GM18861 (cell line): ENCODE data around the gene FCMR.

ENCODE experiments used
- ATAC-seq: cut with Tn5 transposase; IDR thresholded peaks from one replicate; pipeline ENCODE4 v1.9.1; 2021; ENCODE audit not compliant: unreplicated experiment

The FCMR gene

DNA sequence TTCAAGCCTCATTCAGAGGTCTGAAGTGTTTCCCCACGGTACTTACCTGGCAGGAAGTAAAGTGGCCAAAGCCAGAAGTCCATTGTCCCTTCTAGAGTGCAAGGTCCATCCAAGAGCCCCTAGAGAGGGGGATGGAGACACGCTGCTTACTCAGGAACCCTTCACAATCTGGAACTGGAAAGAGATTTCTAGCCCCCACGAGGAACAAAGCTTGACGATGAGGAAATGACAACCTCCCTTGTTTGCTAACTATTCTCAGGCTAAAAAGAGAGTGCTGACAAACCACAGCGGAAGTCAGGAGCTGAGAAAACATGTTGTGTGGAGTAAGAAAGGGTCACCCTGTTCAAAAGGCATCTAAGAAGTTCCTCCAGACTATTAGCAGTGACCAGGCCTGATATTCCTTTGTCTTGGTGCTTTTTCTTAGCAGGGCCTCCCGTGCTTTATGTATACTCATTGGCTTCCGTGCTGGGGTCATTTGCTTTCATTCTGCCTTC lies at the start of gene FCMR:
Gene FCMR (minus strand): TSS at position 170 of the 494 bp plus-strand sequence. CDS start 87 bp downstream, at position 83.
- ATAC-seq: no peak

DNA sequence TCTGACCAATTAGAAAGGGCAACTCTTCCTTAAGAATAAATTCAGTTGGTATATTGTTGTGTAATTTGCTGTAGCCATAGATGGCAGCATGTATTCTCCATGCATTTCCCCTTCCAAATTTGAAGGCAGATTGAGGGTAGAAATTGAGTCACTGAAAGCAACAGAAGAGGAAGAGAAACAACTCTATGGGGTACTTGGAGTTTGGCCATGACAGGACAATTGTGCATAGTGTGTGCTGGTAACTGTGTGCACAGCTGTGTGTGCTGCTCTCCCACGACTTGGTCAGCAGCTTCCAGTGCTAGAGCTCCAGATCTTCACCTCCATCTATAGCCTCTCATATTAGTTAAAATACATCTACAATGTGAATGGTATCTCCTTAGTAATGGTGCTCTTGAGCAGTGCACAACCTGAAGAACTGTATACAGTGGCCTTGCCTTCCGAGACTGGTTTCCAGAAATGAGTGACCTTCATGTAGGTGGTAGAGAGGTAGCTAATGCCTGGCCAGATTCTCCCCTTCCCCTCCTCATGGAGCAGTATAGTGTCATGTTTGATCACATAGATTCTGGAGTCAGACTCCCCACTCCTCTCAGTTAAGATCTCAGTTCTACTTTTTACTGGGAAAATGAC lies 49.4 kb upstream of the FCMR start:
- ATAC-seq: no peak

- no peak for ATAC-seq
These were observed 48.7 kb upstream of the FCMR start, which contains the start of gene FCAMR for GRCh38 chr1:206970446-206970845. Gene FCAMR, minus strand, starts transcription at chr1:206970460. Its CDS starts 335 bp downstream, at chr1:206970125.

DNA sequence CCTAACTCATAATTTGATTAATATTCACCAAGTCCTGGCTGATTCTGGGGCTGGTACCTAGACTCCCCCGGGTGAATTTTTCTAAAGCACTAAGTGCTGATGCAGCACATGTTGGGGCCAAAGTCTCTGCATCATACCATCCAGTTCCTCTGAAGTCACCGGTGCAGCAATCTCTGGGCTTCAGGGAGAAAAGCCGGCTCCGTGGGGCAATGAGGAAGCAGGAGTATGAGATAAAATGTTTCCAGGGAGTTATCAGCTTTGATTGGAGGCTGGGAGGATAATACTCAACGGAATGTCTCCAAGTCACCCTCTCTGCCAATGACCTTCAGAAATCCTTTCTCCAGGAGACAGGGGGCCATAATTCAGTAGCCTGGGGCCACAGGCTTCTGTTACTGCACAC lies 47.3 kb upstream of the FCMR start:
- ATAC-seq: no peak

GRCh38 chr1:206967096-206967849 lies 45.5 kb upstream of the FCMR start:
- ATAC-seq: peak; percentile 63

GRCh38 chr1:206965781-206966180 lies 44.0 kb upstream of the FCMR start:
- no peak for ATAC-seq

GRCh38 chr1:206963740-206964139 lies 42.0 kb upstream of the FCMR start:
- no peak for ATAC-seq

DNA sequence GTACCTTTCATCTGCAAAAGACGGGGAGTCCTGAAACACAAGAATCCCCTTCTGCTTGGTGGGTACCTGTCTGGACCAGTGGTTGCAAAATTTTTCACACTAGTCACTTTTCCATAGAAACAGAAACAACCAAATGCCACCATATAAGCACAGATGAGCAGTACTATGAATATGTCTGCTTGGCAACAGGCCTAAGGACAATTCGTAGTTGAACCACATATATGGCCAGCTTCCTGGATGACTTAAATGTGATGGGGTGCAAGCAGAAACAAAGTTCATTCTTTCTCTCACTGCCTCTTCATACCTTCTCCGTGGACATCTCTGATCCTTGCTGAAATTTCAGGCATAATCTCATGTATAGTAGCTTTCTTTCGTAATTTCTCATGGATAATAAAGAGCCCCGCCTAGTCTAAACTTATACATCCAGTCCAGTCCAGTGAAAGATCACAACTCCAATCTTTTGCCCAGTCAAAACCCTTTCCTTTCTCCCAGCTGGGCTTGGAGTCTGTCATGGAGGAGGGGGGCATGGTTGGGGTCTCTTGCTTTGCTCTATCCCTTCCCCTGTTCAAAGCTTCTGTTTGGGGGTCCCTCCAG lies 41.5 kb upstream of the FCMR start:
- ATAC-seq: no peak

GRCh38 chr1:206962272-206962671 lies 40.5 kb upstream of the FCMR start:
- no peak for ATAC-seq

GRCh38 chr1:206961668-206962067 lies 39.9 kb upstream of the FCMR start:
- no peak for ATAC-seq

DNA sequence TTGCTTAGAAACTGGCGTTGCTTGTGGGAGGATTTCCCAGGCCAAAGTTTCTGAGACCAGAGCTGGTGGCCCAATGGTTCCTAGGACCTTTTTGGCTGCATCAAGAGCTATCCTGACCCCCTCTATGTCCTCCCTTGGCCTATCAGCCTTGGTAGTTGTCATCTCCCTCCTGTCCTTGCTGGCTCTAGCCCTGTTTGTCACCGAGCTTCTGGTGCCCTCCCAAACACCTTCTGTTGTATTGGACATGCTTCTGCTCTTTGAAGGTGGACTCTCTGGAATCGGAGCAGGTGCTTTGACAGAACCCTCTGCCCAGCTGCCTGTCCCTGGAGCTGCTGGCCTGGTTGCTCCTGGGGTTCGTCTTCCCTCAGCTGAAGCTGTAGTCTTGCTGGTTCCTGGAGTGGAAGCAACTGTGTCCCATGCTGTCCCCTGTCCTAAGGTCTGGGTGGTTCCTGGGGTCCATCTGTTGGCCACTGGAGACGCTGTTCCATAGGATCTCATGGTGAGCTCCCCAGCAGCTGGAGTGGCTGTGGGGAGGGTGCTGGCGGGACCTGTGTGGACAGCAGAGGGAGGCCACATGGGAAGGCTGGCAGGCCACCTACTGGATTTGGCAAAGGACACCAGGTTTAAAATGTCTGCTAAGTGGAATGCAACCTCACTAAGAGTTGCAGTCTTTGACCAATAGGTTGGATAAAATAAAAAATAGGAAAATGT lies 39.1 kb upstream of the FCMR start:
- no peak for ATAC-seq

DNA sequence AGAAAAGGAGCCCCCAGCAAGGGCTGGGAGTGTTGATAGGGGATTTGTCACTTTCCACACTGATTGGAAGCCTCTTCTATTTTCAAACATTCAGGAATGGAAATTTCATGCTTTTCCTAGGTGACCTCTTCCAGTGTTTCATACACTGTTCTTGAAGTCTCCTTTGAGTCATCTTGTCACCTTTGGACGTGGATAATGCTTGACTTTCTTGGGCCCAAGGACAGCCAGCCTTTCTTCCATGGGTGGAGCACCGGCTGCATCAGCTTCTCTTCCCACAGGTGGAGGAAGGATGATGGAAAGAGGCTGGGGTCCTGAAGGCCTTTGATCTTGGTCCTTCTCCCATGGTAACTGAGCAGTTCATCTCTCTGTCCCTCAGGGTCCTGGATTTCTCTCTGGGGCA lies 36.4 kb upstream of the FCMR start:
- ATAC-seq: no peak

GRCh38 chr1:206957639-206958038 lies 35.9 kb upstream of the FCMR start:
- no peak for ATAC-seq

DNA sequence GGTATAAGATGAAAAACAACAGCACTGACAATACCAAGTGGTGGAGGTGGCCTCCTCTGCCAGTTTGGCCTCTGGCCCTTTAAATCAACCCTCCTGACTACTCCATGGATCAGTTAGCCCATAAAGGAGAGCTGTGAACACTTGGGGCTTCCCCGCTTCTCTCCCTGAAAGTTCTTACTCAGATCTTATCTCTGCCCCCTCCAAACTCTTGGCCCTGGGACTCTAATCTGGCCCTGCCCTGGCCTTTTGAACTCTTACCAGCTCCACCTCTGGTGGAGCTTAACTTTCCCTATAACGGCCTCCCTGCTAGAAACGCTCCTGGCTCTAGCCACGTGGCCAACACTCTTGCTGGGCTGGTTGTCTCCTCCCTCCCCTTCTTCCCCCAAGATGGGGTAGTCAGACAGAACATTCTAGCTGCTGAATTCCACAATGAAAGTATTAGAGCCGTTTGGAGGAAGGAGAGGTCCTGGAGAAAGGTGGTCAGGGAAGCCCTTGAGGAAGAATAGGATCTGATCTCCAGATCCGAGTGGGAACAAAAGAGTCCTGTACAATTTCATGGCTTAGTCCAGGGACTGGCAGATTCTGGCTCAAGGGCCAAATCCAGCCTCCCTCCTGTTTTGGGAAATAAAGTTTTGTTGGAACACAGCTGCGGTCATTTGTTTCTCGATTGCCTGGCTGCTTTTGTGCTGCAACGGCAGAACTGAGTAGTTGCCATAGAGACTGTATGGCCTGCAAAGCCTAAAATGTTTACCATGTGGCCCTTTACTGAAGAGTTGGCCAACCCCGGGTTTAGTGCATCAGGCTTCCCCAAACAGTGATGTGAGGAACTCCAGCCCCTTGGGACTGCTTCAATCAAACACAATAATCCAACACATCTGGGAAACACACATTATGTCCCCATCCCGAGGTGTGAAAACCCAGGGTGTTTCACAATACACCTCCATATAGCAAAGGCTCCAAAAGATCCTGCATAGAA lies 34.0 kb upstream of the FCMR start:
- ATAC-seq: no peak

DNA sequence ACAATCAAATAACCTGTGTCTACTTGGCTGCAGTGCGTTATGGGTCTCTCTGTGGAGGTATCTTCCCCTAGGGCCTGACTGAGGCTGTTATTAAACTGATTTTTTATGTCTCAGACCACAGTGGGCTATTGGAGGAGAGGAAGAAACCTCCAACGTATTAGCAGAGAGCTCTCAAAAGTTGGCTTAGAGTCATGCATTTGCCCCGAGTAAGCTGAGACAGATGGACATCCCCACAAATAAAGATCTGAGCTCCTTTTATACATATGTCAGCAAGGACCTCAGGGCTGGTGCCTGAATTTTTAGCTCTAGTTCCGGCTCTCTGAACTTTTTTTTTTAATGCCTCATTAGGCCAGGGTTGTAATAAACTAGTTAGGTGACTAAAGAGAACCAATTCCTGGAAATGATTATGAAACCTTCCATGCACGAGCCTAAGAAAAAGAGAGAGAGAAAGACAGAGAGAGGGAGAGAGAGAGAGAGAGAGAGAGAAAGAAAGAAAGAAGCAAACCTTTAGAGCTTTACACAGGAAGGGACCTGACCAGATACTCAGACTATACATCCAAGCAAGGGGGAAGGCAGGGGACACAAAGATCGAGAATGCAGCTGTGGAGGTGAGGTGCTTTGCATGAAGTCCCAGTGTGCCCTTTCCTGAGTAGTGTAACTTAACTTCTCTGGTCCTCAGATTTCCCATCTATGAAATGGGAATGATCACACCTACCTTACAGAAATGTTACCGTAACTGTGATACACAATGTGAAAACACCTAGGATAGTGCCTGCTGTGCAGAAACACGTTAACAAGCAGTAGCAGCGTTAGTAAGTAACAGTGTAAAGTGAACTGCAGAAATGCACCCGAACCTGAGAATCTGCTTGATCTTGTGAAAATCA lies 33.0 kb upstream of the FCMR start:
- no peak for ATAC-seq

DNA sequence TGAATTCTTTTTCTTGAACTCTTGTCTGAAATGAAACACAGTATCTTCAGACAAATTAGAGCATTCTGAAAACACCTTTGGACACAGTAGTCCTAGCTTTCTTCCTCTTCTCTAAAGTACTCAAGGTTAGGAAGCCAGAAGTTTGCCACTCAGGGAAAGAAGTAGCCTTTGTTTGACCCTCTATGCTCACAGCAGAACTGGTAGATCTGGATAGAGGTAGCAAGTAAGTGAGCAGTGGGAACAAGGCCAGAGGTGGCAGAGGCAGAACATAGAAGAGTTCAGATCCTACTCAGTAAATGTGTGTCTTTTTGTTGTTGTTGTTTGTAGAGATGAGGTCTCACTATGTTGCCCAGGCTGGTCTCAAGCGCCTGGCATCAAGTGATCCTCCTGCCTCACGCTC lies 31.9 kb upstream of the FCMR start:
- ATAC-seq: no peak

DNA sequence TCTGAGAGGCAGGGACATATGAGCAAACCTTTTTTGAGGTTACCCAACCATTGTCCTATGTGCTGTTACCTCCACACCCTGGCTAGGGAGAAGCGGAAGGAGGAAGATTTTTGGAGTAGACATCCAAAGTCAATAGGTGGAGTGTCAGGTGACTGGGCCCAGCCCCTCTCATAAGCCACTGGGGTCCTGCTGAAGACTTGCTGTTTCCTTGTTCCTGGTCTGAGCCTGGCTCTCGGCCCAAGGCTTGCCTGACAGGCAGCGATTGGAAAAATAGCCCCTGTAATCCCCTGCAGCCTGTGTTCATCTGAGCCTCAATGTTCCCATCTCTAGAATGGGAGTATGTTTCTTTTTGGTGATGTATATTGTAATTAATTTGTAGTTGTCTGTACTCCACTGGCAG lies 31.4 kb upstream of the FCMR start:
- no peak for ATAC-seq

GRCh38 chr1:206952171-206952570 lies 30.4 kb upstream of the FCMR start:
- ATAC-seq: no peak
